GM10248 (cell line): ENCODE measurements around the gene KDM4E.
"Not testable (repeated sequence)": the region's sequence is repeated elsewhere in the genome, so short reads cannot be mapped to it uniquely, and the experiment has no call there.

Source experiments
- CTCF ChIA-PET: fragments of 300-600 bp; sonication (Branson Sonifier 250); formaldehyde crosslinking; extraction: SDS; loops from one replicate; lab custom pipeline; 2021; ENCODE audit warnings: antibody characterized with exemption; lab: Yijun Ruan, JAX
- POLR2A ChIA-PET: fragments of 350-650 bp; sonication (Branson Sonifier 250); formaldehyde crosslinking; extraction: SDS; loops from one replicate; lab custom pipeline; 2020; ENCODE audit warnings: antibody characterized with exemption; lab: Yijun Ruan, JAX
- DNase-seq: peaks from one replicate; pipeline ENCODE4 v3.0.0; 2012; ENCODE audit errors: extremely low spot score
- TF ChIP-seq, protein P1 (sequence below): IDR thresholded peaks from 2 replicates; pipeline ENCODE4 v1.5.1; 2012; ENCODE audit warnings: mild to moderate bottlenecking, low read depth; ENCODE audit errors: extremely low read depth, missing control alignments, control extremely low read depth

KDM4E gene

DNA sequence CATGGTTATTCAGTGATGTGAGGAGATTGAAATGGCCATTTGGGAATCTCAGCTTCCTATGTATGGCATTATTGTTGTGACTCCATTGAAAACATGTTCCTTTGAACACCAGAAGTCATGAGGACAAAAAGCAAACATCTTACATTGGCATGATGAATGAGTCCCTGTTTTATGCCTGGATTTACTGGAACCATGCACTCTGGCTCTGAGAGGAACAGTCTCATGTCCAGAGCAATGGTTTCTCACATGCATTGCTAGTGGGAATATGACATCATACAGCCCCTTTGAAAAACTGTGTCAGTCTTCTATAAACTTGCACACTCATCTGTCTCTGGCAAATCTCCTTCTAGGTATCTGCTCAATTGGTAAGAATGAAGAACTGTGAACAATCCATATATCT is 20.8 kb downstream of the KDM4E start:
- no peak for DNase-seq
- TF ChIP-seq, protein P1, sequence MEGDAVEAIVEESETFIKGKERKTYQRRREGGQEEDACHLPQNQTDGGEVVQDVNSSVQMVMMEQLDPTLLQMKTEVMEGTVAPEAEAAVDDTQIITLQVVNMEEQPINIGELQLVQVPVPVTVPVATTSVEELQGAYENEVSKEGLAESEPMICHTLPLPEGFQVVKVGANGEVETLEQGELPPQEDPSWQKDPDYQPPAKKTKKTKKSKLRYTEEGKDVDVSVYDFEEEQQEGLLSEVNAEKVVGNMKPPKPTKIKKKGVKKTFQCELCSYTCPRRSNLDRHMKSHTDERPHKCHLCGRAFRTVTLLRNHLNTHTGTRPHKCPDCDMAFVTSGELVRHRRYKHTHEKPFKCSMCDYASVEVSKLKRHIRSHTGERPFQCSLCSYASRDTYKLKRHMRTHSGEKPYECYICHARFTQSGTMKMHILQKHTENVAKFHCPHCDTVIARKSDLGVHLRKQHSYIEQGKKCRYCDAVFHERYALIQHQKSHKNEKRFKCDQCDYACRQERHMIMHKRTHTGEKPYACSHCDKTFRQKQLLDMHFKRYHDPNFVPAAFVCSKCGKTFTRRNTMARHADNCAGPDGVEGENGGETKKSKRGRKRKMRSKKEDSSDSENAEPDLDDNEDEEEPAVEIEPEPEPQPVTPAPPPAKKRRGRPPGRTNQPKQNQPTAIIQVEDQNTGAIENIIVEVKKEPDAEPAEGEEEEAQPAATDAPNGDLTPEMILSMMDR = no peak
- ChIA-PET CTCF (interaction anchor here (1.7 kb wide), 1 partner anchor 19 kb away, joined by 4 read pairs; no protein-coding TSS in a partner anchor), POLR2A (no interaction called here)

DNA sequence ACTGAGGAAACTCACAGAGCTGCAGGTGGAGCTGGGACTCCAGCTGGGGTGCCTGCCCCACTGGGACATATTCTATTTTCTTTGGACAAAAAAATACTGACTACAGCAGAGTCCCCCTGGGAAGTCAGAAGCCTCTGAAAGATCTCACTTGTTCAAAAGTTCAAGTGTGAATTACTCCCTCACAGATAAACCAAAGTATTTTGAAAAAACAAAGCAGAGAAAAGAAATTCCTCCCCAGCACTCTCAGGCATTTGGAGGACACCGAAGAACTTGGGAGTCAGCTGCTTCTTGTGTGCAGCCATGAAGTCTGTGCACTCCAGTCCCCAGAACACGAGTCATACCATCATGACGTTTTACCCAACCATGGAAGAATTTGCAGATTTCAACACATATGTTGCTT is 24.1 kb downstream of the KDM4E start, which contains the start of gene KDM4F:
Gene KDM4F (plus strand): TSS at position 301 of the 400 bp plus-strand sequence.
- CTCF ChIA-PET = interaction anchor here (1.3 to 1.4 kb wide), 2 partner anchors 18 to 21 kb away, joined by 4 to 7 read pairs; partner anchors contain the start of gene SRSF8
- POLR2A ChIA-PET, DNase-seq: not testable (repeated sequence)

DNA sequence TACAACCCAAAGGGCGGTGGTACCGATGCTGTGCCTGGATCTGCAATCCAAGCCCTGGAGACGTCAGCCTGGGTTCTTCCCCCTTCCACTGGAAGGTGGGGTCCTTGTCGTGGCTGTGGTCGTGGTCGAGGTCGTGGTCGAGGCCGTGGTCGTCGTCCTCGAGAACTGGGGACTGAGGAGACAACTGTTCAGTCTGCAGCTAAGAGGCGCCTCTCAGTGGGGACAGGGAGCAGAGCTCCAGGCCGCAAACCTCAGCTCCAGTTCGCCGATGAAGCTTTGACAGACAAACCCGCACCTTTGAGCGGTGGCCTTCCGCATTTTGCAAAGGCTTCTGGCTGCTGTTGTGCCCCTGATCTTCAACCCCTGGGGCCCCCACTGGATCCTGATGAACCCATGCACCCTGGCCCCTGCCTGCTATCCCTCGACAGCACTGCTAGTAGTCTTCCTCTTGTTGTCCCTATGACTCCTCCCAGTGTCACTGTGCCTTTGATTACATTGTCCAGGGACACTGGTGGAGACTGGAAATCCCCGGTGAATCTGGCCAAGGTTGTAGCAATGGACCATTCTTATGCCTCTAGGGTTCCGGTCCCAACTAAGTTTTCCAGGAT is 25.6 kb downstream of the KDM4E start:
- CTCF ChIA-PET = interaction anchor here (1.4 kb wide), 1 partner anchor 17 kb away, joined by 5 read pairs; no protein-coding TSS in a partner anchor
- TF ChIP-seq, protein P1 = no peak
- POLR2A ChIA-PET = no interaction called here
- DNase-seq = no peak

DNA sequence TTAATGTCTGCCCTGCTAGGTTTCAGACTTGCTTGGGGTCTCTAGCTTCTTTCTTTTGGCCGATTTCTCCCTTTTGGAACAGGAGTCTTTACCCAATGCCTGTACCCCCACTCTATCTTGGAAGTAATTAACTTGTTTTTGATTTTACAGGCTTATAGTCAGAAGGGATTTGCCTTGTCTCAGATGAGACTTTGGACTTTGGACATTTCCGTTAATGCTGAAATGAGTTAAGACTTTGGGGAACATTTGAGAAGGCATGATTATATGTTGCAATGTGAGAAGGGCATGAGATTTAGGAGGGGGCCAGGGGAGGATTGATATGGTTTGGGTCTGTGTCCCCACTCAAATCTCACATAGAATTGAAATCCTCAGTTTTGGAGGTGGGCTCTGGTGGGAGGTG is 29.3 kb downstream of the KDM4E start:
- TF ChIP-seq, protein P1 = no peak
- CTCF ChIA-PET = interaction anchor here (0.9 to 1.6 kb wide), 3 partner anchors 13 to 39 kb away, joined by 3 to 4 read pairs (median 3); partner anchors contain the start of gene SRSF8
- DNase-seq = no peak
- POLR2A ChIA-PET = interaction anchor here (1.4 kb wide), 1 partner anchor 13 kb away, joined by 4 read pairs; the partner anchor contains the start of gene SRSF8

DNA sequence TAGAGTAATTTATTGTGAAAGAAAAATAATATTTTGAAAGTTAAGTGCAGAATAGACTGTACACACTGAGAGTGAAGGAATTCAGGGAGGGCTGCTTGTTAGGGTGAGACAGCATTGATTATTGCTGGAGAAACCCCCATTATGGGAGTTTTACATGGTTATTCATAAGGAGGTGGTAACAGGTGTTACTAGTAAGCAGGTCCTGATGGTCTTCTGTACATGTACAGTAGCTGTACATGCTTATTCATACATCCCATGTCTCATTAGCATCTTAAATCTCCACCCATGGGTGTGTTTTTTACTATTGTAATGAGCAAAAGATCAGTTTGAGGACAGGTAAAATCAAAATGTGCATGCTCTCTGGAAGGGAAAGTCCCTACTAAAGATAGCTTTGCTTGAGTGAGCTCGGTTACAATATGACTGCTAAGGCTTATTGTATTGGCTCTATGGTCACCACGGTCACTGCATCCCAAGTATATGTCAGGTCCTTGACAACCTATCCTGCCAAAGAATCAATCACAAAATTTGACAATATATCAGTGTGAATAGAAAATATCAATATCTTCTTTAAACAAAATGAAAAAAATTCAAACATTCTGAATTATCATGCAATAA is 30.3 kb downstream of the KDM4E start:
- POLR2A ChIA-PET = no interaction called here

DNA sequence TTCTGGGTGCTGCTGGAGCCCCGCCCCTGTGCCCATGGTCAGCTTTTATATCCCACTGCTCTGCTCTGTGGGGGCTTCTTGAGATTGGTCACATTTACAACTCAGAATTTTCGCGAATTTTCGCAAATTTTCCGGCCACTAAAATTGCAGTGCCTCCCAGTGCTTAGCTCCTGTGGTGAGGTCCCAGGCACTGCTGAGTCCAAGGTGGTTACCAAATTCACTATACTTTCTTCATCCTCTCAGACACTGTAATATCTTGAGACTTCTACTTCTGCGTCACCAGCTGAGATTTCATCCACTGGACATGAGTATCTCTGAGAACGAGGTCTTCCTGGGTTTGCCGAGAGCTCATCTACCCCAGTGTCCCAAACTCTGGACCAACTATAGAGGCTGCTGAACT is 32.9 kb downstream of the KDM4E start:
- TF ChIP-seq, protein P1 = no peak
- ChIA-PET POLR2A (interaction anchor here (1.7 kb wide), 1 partner anchor 9 kb away, joined by 5 read pairs; the partner anchor contains the start of gene SRSF8), CTCF (interaction anchor here (1.1 to 5.4 kb wide), 2 partner anchors 11 to 17 kb away, joined by 3 to 56 read pairs; partner anchors contain the start of gene SRSF8)
- DNase-seq = no peak

More for the DNA sequence above, 30.3 kb downstream of the KDM4E start:
- CTCF ChIA-PET = interaction anchor here (5.4 kb wide), 1 partner anchor 14 kb away, joined by 56 read pairs; the partner anchor contains the start of gene SRSF8
- DNase-seq = peak; percentile 35
- TF ChIP-seq, protein P1 = no peak

DNA sequence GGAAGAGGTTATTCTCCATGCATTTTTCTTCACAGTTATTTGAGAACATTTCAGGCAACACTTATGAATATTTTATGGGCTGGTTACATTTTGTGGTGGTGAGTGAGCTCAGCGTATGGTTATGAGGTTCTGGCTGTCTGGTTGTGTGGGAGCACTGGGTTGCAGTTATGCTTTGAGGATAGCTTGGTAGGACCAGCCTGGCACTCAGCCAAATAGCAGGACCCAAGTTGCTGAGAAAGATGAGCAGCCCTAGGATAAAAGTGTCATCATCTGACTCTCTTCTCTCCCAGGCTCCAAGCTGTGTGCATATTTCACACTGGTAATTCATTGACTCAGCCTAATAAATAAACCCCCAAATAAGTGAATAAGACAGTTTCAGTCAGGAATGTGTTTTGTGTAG is 33.6 kb downstream of the KDM4E start:
- TF ChIP-seq, protein P1 = no peak
- POLR2A ChIA-PET = interaction anchor here (1.7 kb wide), 1 partner anchor 9 kb away, joined by 5 read pairs; the partner anchor contains the start of gene SRSF8
- CTCF ChIA-PET = interaction anchor here (5.4 kb wide), 1 partner anchor 11 kb away, joined by 56 read pairs; the partner anchor contains the start of gene SRSF8
- no peak for DNase-seq
